ENCODE data around the gene TH. TPM values are rescaled to one million over a fixed set of nuclear protein-coding genes. Genes with fewer than 3 reads are reported as not detected.

TH gene

Small RNA genes lying within 50 kb of the gene (small RNA-seq; reads per million reads assigned to genes)
- gene MIR4686 (ENCODE audit: low read depth) (not detected), gene MIR483 (ENCODE audit: low read depth) (36.5 reads per million, percentile 89 among the genes with 10 or more reads in this experiment)

Data from mesenchymal stem cell (in vitro differentiated cells and primary cell).